BJ (cell line): Measurements from ENCODE around the gene EZH2. TPM values are rescaled to one million over a fixed set of nuclear protein-coding genes. Genes with fewer than 3 reads are reported as not detected.

Source experiments
- CTCF ChIA-PET: fragments of 350-600 bp; formaldehyde crosslinking; extraction: SDS; loops from one replicate; lab custom pipeline; 2021; ENCODE audit warnings: antibody characterized with exemption, inconsistent platforms; lab: Yijun Ruan, JAX
- POLR2A ChIA-PET: fragments of 300-600 bp; sonication (Branson Sonifier 250); formaldehyde crosslinking; extraction: SDS; loops from one replicate; lab custom pipeline; 2021; ENCODE audit warnings: antibody characterized with exemption; lab: Charles Lee
- DNase-seq: peaks from one replicate; pipeline ENCODE4 v3.0.0-alpha.2; 2011; ENCODE audit warnings: low read depth
- H3K27me3 ChIP-seq: 2 replicates; pipeline ENCODE4 v1.6.0; 2011; ENCODE audit warnings: low read length; ENCODE audit not compliant: control insufficient read depth, insufficient read depth
- H3K36me3 ChIP-seq: 2 replicates; pipeline ENCODE4 v1.5.1; 2011; ENCODE audit warnings: low read length; ENCODE audit not compliant: control insufficient read depth, insufficient read depth
- H3K4me3 ChIP-seq: 2 replicates; pipeline ENCODE4 v1.5.1; 2011; ENCODE audit warnings: low read depth, mild to moderate bottlenecking, control low read depth, low read length
- polyA minus RNA-seq: library from RNA; depleted of rRNA, polyadenylated mRNA; stranded (reverse); fragments of >200 nt; gene quantifications from 2 replicates; pipeline ENCODE4 v1.2.3, GENCODE V29; 2011; rRNA and poly(A)+ RNA removed
- polyA plus RNA-seq: library from polyadenylated mRNA; depleted of rRNA; stranded (reverse); fragments of >200 nt; gene quantifications from 2 replicates; pipeline ENCODE4 v1.2.3, GENCODE V29; 2011; rRNA removed
- TF ChIP-seq, protein P1 (sequence below): IDR thresholded peaks from 2 replicates; pipeline ENCODE4 v1.5.1; 2011; ENCODE audit warnings: low read depth, mild to moderate bottlenecking, control low read depth, inconsistent platforms, low read length, moderate library complexity; ENCODE audit not compliant: insufficient read depth

The EZH2 gene
- polyA plus RNA-seq, result 11.0 and 15.3 TPM in 2 replicates
- 6.1 and 7.1 TPM in 2 replicates for polyA minus RNA-seq

DNA sequence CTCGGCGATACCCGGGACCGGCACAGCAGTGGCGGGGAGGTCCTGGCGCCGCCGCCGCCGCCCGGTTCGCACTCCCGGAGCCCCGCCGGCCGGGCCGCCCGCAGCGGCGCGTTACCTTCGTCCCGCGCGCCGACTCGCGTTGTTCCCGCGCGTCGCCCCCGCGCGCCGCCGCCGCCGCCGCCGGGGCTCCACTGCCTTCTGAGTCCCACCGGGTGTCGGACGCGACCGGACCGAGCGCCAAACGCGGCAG lies at the start of gene EZH2:
EZH2 (minus strand) TSS at position 243 of the 250 bp plus-strand sequence. CDS start 36,993 bp downstream, outside the sequence.
- CTCF ChIA-PET, result no interaction called here
- TF ChIP-seq, protein P1, sequence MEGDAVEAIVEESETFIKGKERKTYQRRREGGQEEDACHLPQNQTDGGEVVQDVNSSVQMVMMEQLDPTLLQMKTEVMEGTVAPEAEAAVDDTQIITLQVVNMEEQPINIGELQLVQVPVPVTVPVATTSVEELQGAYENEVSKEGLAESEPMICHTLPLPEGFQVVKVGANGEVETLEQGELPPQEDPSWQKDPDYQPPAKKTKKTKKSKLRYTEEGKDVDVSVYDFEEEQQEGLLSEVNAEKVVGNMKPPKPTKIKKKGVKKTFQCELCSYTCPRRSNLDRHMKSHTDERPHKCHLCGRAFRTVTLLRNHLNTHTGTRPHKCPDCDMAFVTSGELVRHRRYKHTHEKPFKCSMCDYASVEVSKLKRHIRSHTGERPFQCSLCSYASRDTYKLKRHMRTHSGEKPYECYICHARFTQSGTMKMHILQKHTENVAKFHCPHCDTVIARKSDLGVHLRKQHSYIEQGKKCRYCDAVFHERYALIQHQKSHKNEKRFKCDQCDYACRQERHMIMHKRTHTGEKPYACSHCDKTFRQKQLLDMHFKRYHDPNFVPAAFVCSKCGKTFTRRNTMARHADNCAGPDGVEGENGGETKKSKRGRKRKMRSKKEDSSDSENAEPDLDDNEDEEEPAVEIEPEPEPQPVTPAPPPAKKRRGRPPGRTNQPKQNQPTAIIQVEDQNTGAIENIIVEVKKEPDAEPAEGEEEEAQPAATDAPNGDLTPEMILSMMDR, result no peak
- H3K27me3 ChIP-seq, result no peaks in the 10 kb centered on the region
- POLR2A ChIA-PET, result no interaction called here
- no peak for DNase-seq
- H3K4me3 ChIP-seq, result peak within 1 kb of the TSS; percentile 73
- H3K36me3 ChIP-seq, result no peaks in the 10 kb centered on the region

DNA sequence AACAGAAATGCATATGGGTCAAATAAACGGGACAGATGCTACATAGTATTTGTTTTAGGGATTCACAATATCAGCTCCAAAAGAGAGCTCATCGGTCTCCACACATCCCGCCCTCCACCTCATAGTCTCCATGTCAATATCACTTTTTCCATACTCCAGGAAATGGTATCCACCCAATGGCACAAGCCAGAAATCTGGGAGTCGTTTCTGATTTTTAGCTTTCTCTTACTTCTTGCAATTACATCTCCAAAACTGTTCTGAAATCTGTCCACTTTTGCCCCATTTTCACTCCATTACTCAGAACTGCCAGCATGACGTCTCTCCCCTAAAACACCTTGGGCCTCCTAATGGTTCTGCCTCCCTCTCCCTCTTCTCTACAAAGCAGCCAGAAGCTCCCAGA lies 47.4 kb upstream of the EZH2 start:
- POLR2A ChIA-PET, result no interaction called here

GRCh38 chr7:148930335-148930734 lies 46.2 kb upstream of the EZH2 start:
- POLR2A ChIA-PET, result no interaction called here
- Histone ChIP-seq H3K36me3 (no peaks in the 10 kb centered on the region), H3K27me3 (peaks cover 1% of the 10 kb centered on the region; the same call in 1 of the 2 replicates), H3K4me3 (no peak overlapping the region)
- TF ChIP-seq, protein P1, result no peak
- DNase-seq, result no peak
- CTCF ChIA-PET, result no interaction called here

More for the DNA sequence above, 47.4 kb upstream of the EZH2 start:
- Histone ChIP-seq H3K4me3 (no peak overlapping the region), H3K36me3 (no peaks in the 10 kb centered on the region), H3K27me3 (peaks cover 1% of the 10 kb centered on the region; the same call in 1 of the 2 replicates)
- no peak for DNase-seq
- CTCF ChIA-PET, result interaction anchor here (0.8 kb wide), 1 partner anchor 31 kb away, joined by 3 read pairs; no protein-coding TSS in a partner anchor
- TF ChIP-seq, protein P1, result no peak

DNA sequence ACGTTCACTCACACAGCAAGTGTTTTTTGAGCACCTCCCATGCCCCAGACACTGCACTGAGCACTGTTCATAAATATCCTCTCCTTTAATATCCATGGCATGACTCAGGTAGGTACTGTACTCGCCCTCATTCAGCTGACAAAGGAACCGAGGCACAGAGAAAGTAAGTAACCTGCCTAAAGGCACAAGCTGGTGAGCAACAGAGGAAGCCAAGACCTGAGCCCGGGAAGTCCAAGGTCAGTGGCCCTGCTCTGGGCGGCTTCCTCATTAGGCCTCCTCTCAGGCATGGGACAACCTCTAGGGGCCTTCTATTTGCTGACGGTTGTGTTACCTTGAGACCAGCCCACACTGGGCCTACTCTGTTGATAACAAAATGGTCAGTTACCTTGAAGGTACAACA lies 45.1 kb upstream of the EZH2 start:
- Histone ChIP-seq H3K4me3 (no peak overlapping the region), H3K27me3 (peaks cover 1% of the 10 kb centered on the region; the same call in 1 of the 2 replicates), H3K36me3 (no peaks in the 10 kb centered on the region)
- no peak for DNase-seq
- ChIA-PET POLR2A (no interaction called here), CTCF (no interaction called here)
- TF ChIP-seq, protein P1, result no peak

GRCh38 chr7:148927123-148928045 lies 43.3 kb upstream of the EZH2 start:
- POLR2A ChIA-PET, result no interaction called here
- CTCF ChIA-PET, result no interaction called here

More at GRCh38 chr7:148927123-148928045, 43.3 kb upstream of the EZH2 start:
- Histone ChIP-seq H3K27me3 (peaks cover 1% of the 10 kb centered on the region; the same call in 1 of the 2 replicates), H3K36me3 (no peaks in the 10 kb centered on the region), H3K4me3 (no peak overlapping the region)
- no peak for DNase-seq
- TF ChIP-seq, protein P1, result no peak
